ENCODE data around the gene OR4F6. TPM values are rescaled to one million over a fixed set of nuclear protein-coding genes. Genes with fewer than 3 reads are reported as not detected.
"Not testable (repeated sequence)": the region's sequence is repeated elsewhere in the genome, so short reads cannot be mapped to it uniquely, and the experiment has no call there.

Gene OR4F6
- total RNA-seq, 2 donors from 2014 or later = not detected

- H3K27ac ChIP-seq, H3K36me3 ChIP-seq, H3K4me1 ChIP-seq: not testable (repeated sequence)
These were observed 9.3 kb upstream of the OR4F6 start for GRCh38 chr15:101793981-101794380.

GRCh38 chr15:101795455-101795854 is 7.9 kb upstream of the OR4F6 start:
- TF ChIP-seq CTCF (IDR thresholded peaks at IDR 0.05) = no peak
- Histone ChIP-seq H3K27ac (no peak overlapping the region), H3K9me3 (no peaks in the 10 kb centered on the region), H3K36me3 (no peaks in the 10 kb centered on the region), H3K4me1 (no peaks in the 10 kb centered on the region), H3K4me3 (no peak overlapping the region), H3K27me3 (no peaks in the 10 kb centered on the region), H3K9ac (ENCODE audit: low read depth in 2 of 2, low read length in 2 of 2) (no peak overlapping the region)
- no peak for DNase-seq
- intact Hi-C loops (cut with DNase I) = no loop called here

More at GRCh38 chr15:101793981-101794380, 9.3 kb upstream of the OR4F6 start:
- H3K9ac ChIP-seq (ENCODE audit: low read depth in 2 of 2, low read length in 2 of 2); DNase-seq; intact Hi-C loops (cut with DNase I); H3K4me3 ChIP-seq; H3K9me3 ChIP-seq; H3K27me3 ChIP-seq: not testable (repeated sequence)

GRCh38 chr15:101799665-101800064 is 3.6 kb upstream of the OR4F6 start:
- no peak for TF ChIP-seq CTCF (IDR thresholded peaks at IDR 0.05)
- Histone ChIP-seq H3K27ac (no peak overlapping the region), H3K36me3 (no peaks in the 10 kb centered on the region), H3K9me3 (no peaks in the 10 kb centered on the region), H3K27me3 (no peaks in the 10 kb centered on the region), H3K4me1 (no peaks in the 10 kb centered on the region), H3K4me3 (no peak overlapping the region), H3K9ac (ENCODE audit: low read depth in 2 of 2, low read length in 2 of 2) (no peak overlapping the region)
- intact Hi-C loops (cut with DNase I) = no loop called here
- DNase-seq = no peak

GRCh38 chr15:101801048-101801447 is 2.3 kb upstream of the OR4F6 start:
- Histone ChIP-seq H3K9me3 (no peaks in the 10 kb centered on the region), H3K4me3 (no peak overlapping the region), H3K27me3 (no peaks in the 10 kb centered on the region), H3K4me1 (no peaks in the 10 kb centered on the region), H3K36me3 (no peaks in the 10 kb centered on the region), H3K9ac (ENCODE audit: low read depth in 2 of 2, low read length in 2 of 2) (no peak overlapping the region), H3K27ac (no peak overlapping the region)
- no peak for TF ChIP-seq CTCF (IDR thresholded peaks at IDR 0.05)
- DNase-seq = no peak
- intact Hi-C loops (cut with DNase I) = no loop called here

GRCh38 chr15:101803676-101804075 is 367 bp downstream of the OR4F6 start:
- no peak overlapping the region for H3K4me3 ChIP-seq
- intact Hi-C loops (cut with DNase I) = no loop called here
- H3K4me1 ChIP-seq = no peaks in the 10 kb centered on the region
- H3K27ac ChIP-seq = no peak overlapping the region
- no peak overlapping the region for H3K9ac ChIP-seq (ENCODE audit: low read depth in 2 of 2, low read length in 2 of 2)
- H3K36me3 ChIP-seq = no peaks in the 10 kb centered on the region
- DNase-seq = no peak
- TF ChIP-seq CTCF (IDR thresholded peaks at IDR 0.05) = no peak
- no peaks in the 10 kb centered on the region for H3K9me3 ChIP-seq
- no peaks in the 10 kb centered on the region for H3K27me3 ChIP-seq

GRCh38 chr15:101804375-101804774 is 1.1 kb downstream of the OR4F6 start:
- DNase-seq = no peak
- Histone ChIP-seq H3K27me3 (no peaks in the 10 kb centered on the region), H3K36me3 (no peaks in the 10 kb centered on the region), H3K9ac (ENCODE audit: low read depth in 2 of 2, low read length in 2 of 2) (no peak overlapping the region), H3K27ac (no peak overlapping the region), H3K4me1 (no peaks in the 10 kb centered on the region), H3K9me3 (no peaks in the 10 kb centered on the region), H3K4me3 (no peak overlapping the region)
- intact Hi-C loops (cut with DNase I) = no loop called here
- TF ChIP-seq CTCF (IDR thresholded peaks at IDR 0.05) = no peak

Measured in colonic mucosa (tissue), 4 donors.